ENCODE measurements around the gene CAPS2.

Gene CAPS2

DNA sequence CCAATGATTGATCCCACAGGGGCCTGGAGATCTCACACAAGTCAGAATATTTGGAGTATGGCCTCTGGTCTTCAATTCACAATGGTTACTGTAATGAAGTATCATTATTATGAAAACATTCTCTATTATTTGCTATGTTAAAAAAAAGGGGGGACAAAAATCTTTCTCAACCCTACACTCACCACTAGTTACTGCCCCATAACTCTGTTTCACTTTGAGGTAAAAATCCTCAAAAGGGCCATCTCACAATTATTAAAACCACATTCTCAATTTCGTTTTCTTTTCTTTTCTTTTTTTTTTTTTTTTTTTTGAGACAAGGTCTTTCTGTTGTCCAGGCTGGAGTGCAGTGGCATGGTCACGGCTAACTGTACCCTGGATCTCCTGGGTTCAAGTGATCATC lies 60.9 kb downstream of the CAPS2 start:
- no peak overlapping the region for H3K27ac ChIP-seq (replicated peaks)
- H3K4me3 ChIP-seq (replicated peaks; ENCODE audit: insufficient read depth, low read length), result no peak overlapping the region
- TF ChIP-seq, protein P1, sequence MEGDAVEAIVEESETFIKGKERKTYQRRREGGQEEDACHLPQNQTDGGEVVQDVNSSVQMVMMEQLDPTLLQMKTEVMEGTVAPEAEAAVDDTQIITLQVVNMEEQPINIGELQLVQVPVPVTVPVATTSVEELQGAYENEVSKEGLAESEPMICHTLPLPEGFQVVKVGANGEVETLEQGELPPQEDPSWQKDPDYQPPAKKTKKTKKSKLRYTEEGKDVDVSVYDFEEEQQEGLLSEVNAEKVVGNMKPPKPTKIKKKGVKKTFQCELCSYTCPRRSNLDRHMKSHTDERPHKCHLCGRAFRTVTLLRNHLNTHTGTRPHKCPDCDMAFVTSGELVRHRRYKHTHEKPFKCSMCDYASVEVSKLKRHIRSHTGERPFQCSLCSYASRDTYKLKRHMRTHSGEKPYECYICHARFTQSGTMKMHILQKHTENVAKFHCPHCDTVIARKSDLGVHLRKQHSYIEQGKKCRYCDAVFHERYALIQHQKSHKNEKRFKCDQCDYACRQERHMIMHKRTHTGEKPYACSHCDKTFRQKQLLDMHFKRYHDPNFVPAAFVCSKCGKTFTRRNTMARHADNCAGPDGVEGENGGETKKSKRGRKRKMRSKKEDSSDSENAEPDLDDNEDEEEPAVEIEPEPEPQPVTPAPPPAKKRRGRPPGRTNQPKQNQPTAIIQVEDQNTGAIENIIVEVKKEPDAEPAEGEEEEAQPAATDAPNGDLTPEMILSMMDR (IDR thresholded peaks at IDR 0.05; ENCODE audit: insufficient read depth, low read length), result no peak
- no peak for TF ChIP-seq GABPA (IDR thresholded peaks at IDR 0.05; ENCODE audit: low read depth)
- no peak for TF ChIP-seq POLR2AphosphoS5 (IDR thresholded peaks at IDR 0.05; ENCODE audit: low read depth)
- TF ChIP-seq, protein P2, sequence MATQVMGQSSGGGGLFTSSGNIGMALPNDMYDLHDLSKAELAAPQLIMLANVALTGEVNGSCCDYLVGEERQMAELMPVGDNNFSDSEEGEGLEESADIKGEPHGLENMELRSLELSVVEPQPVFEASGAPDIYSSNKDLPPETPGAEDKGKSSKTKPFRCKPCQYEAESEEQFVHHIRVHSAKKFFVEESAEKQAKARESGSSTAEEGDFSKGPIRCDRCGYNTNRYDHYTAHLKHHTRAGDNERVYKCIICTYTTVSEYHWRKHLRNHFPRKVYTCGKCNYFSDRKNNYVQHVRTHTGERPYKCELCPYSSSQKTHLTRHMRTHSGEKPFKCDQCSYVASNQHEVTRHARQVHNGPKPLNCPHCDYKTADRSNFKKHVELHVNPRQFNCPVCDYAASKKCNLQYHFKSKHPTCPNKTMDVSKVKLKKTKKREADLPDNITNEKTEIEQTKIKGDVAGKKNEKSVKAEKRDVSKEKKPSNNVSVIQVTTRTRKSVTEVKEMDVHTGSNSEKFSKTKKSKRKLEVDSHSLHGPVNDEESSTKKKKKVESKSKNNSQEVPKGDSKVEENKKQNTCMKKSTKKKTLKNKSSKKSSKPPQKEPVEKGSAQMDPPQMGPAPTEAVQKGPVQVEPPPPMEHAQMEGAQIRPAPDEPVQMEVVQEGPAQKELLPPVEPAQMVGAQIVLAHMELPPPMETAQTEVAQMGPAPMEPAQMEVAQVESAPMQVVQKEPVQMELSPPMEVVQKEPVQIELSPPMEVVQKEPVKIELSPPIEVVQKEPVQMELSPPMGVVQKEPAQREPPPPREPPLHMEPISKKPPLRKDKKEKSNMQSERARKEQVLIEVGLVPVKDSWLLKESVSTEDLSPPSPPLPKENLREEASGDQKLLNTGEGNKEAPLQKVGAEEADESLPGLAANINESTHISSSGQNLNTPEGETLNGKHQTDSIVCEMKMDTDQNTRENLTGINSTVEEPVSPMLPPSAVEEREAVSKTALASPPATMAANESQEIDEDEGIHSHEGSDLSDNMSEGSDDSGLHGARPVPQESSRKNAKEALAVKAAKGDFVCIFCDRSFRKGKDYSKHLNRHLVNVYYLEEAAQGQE (IDR thresholded peaks at IDR 0.05; ENCODE audit: insufficient replicate concordance, low read depth), result no peak
- TF ChIP-seq SPI1 (IDR thresholded peaks at IDR 0.05; ENCODE audit: borderline replicate concordance, low read depth), result no peak
- DNase-seq (ENCODE audit: low read depth in 1 of 2, low spot score in 1 of 2), result no peak
- no peaks in the 10 kb centered on the region for H3K27me3 ChIP-seq (ENCODE audit: insufficient read depth, poor library complexity, severe bottlenecking)

DNA sequence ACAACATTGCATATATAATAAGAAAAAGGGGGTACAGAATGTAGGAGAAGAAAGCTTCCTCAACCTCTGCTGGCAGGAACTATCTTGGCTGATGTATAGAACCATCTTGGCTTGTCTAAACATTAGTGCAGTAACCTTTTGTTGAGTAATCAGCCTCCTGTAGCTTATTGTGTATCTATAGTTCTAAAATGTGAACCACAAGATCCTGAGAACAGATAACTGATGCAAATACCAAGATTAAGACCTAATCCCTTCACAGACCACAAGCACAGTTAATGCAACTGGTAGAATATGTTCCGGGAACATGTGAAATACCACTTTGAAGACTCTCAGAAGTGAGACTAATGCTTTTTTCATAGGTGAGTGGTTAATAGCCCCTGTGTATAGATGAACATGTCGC lies 69.8 kb downstream of the CAPS2 start:
- TF ChIP-seq SPI1 (IDR thresholded peaks at IDR 0.05; ENCODE audit: borderline replicate concordance, low read depth) (no peak), POLR2AphosphoS5 (IDR thresholded peaks at IDR 0.05; ENCODE audit: low read depth) (no peak), GABPA (IDR thresholded peaks at IDR 0.05; ENCODE audit: low read depth) (no peak)
- TF ChIP-seq, protein P1 (IDR thresholded peaks at IDR 0.05; ENCODE audit: insufficient read depth, low read length), result no peak
- TF ChIP-seq, protein P2 (IDR thresholded peaks at IDR 0.05; ENCODE audit: insufficient replicate concordance, low read depth), result no peak
- H3K4me3 ChIP-seq (replicated peaks; ENCODE audit: insufficient read depth, low read length), result no peak overlapping the region
- no peak overlapping the region for H3K27ac ChIP-seq (replicated peaks)
- no peaks in the 10 kb centered on the region for H3K27me3 ChIP-seq (ENCODE audit: insufficient read depth, poor library complexity, severe bottlenecking)
- no peak for DNase-seq (ENCODE audit: low read depth in 1 of 2, low spot score in 1 of 2)

DNA sequence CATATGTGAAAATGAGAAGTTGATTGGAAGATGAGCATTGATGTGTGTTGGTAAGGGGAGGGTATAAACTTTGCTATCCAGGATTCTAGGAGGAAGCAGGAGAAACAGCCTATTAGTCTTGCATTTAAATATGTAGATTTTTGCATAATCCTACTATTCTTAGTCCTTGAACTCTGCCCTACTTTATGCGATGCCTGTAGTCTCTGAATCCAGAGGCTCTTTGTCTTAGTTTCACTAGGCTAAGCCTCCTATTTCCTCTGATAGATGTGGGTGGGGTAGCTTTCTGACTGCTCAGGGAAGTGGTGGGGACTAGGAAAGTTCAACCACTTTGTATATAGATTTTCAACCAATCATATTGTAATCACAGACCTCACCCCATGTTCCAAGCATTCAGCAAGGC lies 71.0 kb downstream of the CAPS2 start:
- Histone ChIP-seq H3K27me3 (ENCODE audit: insufficient read depth, poor library complexity, severe bottlenecking) (no peaks in the 10 kb centered on the region), H3K27ac (replicated peaks) (no peak overlapping the region), H3K4me3 (replicated peaks; ENCODE audit: insufficient read depth, low read length) (no peak overlapping the region)
- no peak for DNase-seq (ENCODE audit: low read depth in 1 of 2, low spot score in 1 of 2)
- TF ChIP-seq SPI1 (IDR thresholded peaks at IDR 0.05; ENCODE audit: borderline replicate concordance, low read depth), result no peak
- TF ChIP-seq, protein P1 (IDR thresholded peaks at IDR 0.05; ENCODE audit: insufficient read depth, low read length), result no peak
- TF ChIP-seq, protein P2 (IDR thresholded peaks at IDR 0.05; ENCODE audit: insufficient replicate concordance, low read depth), result no peak
- no peak for TF ChIP-seq POLR2AphosphoS5 (IDR thresholded peaks at IDR 0.05; ENCODE audit: low read depth)
- no peak for TF ChIP-seq GABPA (IDR thresholded peaks at IDR 0.05; ENCODE audit: low read depth)

All from HL-60 (cell line).